GM21529 (cell line): ENCODE results near the gene CADM1.
"Not testable (repeated sequence)": the region's sequence is repeated elsewhere in the genome, so short reads cannot be mapped to it uniquely, and the experiment has no call there.

Source experiments
- ATAC-seq: cut with Tn5 transposase; IDR thresholded peaks from one replicate; pipeline ENCODE4 v1.9.1; 2021; ENCODE audit not compliant: unreplicated experiment

Gene CADM1

DNA sequence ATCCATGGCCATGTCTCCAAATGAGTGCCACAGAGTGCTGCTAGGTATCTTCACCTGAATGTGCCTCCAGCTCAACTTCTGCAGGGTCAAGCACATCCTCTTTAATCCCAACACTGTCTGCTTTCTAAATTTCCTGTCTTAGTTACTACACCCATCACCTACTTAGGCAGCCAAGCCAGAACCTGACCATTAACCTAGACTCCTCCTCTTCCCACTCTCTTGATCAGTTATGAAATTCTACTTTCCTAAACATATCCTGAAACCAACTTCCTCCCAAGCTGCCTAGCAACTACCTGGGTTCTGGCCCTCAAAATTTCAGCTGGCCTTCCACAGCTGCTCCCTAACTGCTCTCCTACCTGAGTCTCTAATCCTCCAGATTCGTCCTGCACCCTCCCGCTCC, 22.7 kb downstream of the CADM1 start:
- ATAC-seq, result no peak

DNA sequence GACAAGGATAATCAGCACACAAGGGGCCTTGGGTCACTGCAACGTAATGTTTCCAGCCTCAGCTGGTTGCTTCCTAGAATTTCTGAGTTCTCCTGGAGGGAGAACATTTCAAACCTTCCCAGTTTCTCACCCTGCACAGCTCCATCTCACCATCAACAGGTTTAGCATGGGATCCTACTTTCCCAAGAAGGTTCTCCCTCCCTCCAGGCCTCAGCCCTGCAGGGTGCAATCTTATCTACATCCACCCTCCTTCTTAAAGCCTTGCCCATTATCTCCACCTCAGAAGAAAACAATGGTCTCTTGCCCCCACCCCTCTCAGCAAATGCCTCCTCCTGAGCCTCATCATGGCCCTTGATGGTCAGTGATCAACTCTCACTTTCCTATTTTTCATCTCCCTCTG, 23.6 kb downstream of the CADM1 start:
- ATAC-seq, result no peak

DNA sequence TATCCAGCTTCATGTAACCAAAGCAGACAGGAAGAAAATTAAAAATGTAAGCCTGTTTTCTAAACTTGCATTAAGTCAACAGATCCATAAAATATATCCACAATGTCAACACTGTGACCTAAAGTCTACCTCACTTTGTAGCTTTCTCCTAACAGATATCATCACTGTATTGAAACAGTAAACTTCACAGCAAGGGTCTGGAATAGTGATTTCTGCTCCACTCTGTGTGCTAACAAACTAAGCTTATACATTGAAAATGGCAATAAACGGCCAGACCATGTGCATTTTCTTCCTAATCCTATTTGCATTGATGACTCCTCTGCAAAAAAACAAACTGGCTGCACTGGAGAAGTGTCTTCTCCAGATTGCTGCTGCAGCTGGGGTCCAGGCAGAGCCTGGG, 26.8 kb downstream of the CADM1 start:
- ATAC-seq, result no peak

DNA sequence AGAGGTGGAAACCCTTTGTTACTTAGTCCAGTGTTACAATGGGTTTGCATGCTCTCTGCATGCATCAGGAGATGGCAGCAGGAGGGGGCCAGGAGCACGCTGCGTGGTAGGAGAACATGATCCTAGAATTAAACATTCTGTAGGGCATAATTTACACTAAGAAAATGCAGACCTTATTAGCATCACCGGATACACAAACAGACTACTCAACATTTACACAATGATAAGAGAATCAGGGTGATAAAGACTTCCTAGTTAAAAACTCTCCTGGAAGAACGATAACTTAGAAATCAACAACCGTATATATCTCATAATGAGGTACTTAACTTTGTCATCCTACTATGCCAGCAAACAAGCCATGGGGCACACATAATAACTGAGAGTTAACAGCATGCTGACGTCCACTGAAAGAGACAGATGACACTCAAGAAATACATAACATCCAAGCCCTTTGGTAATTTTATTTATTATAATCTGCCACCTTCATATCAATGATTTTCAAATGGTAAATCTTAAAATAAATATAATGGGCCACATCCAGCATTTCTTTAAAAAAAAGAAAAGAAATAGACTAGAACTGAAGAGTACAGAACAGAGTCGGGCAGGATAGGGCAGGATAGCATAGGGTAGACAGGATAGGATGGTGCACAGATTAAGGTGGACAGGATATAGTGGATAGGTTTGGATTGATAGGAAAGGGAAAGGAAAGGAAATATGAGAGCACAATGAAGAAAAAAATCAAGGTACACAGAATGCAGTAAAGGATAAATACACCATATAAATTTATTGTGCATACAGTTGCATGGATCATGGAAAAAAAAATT, 27.5 kb downstream of the CADM1 start:
- ATAC-seq, result no peak

DNA sequence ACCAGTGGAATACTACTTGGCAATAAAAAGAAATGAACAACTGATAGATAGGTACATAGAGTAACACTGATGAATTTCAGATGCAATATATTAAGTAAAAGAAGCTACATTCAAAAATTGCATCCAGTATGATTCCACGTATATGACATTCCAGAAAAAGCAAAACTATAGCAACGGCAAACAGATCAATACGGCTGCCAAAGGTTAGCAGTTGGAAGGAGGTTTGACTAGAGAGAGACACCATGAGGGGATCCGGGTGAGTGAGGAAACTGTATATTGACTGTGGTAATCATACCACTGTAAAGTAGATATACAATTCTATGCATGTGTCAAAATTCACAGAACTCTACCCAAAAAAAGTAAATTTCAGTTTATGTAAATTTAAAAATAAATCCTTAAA, 28.7 kb downstream of the CADM1 start:
- ATAC-seq, result no peak

DNA sequence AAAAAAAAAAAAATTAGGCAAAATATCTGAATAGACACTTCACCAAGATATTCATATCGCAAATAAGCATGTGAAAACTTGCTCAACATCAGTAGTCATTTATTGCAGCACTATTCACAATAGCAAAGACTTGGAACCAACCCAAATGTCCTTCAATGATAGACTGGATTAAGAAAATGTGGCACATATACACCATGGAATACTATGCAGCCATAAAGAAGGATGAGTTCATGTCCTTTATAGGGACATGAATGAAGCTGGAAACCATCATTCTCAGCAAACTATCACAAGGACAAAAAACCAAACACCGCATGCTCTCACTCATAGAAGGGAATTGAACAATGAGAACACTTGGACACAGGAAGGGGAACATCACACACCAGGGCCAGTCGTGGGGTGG, 29.9 kb downstream of the CADM1 start:
- not testable (repeated sequence) for ATAC-seq

DNA sequence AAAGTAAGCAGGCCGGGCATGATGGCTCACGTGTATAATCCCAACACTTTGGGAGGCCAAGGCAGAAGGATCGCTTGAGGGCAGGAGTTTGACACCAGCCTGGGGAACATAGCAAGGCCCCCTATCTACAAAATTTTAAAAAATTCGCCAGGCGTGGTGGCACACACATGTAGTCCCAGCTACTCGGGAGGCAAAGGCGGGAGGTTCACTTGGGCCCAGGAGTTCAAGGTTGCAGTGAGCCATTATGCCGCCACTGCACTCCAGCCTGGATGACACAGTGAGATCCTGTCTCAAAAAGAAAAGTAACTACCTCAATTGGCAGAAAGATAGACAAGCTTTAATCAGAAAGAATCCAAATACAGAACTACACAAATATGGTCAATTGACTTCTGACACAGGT, 31.0 kb downstream of the CADM1 start:
- no peak for ATAC-seq

DNA sequence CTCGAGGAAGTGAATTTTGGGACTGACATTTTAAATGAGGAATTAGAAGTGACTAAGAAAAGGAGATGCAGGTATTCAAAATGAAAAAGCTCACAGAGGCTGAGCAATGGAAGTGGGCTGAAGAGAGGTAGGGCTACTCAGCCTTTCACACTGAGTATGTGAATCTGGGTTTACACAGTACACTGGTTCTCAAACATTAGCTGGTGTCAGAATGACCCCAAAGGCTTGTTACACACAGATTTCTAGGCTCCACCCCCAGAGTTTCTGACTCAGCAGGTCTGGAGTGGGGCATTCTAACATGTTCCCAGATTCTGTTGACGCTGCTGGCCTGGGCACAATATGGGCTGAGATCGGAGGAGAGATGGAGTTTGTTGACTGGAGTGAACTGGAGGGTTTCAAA, 32.8 kb downstream of the CADM1 start:
- ATAC-seq, result peak; percentile 70

DNA sequence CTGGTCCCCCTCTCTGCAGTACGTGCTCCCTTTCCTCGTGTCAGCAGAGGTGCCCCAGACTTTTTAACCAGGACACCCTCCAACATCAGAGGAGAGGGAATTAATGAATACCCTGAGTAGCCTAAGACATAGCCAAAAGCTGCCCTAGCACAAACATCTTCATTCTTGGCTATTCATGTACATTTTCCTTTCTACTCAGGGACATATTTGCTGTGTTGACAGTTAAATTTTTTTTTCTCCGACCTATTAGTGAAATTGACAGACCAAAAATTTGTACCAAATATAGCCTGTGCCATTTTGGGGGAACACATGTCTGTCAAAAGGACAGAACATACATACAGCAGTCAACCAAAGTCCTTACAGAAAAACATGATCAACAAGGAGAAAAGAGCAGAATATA, 33.3 kb downstream of the CADM1 start:
- no peak for ATAC-seq

DNA sequence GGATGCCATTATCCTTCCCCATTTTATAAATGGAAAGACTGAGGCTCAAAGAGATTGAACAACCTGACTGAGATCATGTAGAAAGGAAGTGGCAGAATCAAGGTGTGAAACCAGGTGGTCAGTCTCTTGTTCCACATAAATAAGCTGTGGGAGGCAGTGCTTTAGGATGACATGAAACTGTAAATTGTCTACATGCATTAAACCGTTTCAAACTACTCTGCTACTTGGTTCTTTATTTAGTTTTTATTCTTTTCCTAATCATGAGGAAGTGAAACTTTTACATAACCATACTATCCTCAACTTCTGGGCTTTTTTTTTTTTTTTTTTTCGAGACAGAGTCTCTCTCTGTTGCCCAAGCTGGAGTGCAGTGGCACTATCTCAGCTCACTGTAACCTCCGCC, 34.9 kb downstream of the CADM1 start:
- peak; percentile 59 for ATAC-seq

DNA sequence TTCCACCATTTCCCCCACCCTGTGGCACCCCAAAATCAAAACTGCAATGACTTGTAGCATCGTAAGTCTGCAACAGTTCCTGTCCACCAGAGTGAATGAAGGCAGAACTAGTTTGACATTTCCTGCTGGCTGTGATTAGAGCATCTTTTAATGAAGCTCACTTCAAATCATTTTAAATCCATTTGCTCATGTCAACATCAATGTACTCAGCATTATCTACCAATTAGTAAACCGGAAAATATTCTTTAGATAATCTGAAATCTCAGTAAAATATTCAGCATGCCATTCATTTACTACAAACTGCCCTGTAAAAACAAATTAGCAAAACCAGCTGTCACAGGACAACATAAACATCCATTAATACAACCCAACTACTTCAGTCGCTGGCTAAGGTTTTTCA, 38.1 kb downstream of the CADM1 start:
- ATAC-seq, result no peak

DNA sequence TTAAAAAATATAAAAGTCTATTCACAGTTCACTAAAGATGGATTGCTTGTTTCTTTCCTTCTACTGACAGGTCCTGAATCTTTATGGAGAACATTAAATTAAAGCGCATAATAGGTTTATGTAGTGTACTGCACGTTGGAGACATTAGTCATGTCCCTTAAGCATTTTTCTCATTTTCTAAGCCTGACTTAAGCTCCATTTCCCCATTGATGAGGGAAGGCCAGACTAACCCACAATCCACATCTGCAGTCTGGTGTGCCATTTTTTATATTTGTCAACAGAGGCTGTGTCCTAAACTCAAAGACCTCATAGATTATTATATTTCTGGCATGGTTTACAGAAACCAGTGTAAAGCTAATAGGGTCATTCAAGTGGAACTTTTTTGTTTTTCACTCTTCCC, 39.9 kb downstream of the CADM1 start:
- ATAC-seq, result no peak

DNA sequence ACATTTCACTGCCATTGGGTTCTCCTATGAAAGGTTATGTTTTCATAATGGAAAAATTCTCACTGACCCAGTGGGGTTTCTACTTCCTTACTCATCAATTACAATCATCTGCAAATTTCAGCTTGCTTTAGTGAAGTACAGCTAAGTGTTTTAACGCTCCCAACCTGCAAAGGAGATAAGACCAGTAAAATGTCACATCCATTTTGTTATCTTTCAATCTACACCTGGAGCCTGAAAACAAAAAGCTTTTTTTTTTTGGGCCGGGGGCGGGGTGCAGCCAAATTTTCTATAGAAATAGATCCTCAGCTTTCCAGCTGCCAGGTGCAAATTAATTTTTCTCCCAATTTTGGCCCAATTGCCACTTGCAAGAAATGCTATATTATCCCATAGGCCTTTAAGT, 40.6 kb downstream of the CADM1 start:
- ATAC-seq, result no peak

DNA sequence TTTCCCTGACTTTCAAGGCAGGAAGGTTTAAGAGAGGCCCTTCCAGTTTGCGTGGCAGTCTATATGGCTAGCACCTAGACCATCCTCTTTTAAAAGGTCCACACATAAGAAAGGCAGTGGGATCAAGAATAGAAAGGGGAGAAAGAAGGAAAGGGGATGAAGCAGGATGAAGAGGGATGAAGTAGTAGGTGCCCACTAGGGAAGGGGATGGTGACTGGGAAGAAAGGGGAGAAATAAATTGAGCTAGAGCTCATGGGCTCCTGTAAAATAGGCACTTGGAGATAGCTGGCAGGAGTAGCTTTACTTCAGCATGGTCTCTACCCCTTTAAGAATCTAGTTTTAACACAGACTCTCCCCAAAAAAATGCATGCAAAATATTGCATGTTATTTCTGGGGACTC, 41.5 kb downstream of the CADM1 start:
- no peak for ATAC-seq

DNA sequence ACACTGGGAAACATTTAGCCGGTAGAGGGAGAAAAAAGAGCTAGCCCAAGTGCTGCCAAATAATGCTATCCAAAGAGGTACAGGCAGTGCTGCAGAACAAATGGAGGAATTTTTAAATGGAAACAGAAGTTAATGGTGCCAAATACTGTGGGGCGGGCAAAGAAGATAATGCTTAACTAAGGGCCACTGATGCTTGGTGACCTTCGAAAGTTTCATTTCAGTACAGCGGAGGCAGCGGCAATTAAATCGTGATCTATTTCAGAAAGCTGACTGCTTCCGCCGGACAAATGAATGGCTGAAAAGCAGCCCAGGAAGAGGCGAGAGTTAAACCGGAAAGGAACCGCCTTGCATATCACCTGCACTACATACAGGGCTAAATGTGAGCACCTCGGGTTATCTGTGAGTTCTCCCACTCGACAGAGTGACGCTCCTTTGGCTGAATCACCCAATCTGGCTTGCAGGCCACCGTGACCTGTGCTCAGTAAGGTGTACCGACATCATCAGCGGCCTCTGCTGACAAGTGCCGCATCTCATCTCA, 42.1 kb downstream of the CADM1 start:
- no peak for ATAC-seq

DNA sequence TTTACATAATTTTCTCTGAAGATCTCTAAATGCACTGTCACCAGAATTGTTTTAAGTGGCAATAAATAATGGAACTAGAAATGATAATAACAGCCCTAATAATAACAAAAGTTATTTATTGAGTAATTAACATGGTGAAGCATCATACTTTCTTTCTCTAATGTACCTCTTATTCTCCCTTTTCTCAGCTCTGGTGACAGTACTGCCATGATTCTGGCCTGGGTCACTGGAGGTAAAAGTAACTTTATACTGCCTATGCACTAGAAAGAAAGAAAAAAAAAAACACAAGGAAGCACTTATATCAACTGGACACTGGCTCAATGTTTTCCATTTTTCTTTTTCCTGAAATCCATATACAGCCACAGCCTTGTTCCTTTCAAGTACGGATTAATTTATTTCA, 43.7 kb downstream of the CADM1 start:
- no peak for ATAC-seq

DNA sequence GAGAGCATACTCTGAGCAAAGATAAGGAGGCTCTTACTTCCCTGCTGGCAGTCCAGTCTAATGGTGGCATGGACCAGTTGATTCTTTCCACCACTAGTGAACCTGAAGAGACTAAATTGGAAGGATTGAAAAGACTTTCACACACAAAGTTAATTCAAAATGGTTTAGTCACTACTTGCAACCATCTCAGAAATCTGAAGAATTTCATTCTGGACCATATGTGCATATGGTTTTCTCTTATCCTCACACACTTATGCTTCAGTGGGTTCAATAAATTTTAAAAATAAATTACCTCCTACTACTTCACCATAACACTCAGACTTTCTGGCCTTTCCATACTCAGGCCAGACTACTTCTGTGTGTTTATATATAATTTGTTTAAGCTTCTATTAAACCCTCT, 44.7 kb downstream of the CADM1 start:
- ATAC-seq, result no peak

DNA sequence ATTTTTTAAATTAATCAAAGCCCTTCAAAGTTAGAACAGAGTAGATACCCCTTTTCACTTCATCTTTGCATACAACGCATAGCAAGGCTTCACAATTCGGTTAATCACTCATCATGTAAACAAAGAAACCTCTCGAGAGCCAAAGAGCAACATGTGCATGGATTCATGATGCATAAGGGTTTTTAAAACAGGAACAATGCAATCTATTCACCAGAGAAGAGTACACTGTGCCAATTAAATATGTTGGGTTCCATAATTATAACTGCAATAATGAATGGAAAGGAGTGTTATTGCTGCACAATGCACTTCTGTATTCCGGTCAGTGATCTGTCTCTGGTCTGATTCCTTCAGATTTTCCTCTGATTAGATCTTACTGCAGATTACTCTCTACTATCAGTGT, 45.3 kb downstream of the CADM1 start:
- no peak for ATAC-seq

DNA sequence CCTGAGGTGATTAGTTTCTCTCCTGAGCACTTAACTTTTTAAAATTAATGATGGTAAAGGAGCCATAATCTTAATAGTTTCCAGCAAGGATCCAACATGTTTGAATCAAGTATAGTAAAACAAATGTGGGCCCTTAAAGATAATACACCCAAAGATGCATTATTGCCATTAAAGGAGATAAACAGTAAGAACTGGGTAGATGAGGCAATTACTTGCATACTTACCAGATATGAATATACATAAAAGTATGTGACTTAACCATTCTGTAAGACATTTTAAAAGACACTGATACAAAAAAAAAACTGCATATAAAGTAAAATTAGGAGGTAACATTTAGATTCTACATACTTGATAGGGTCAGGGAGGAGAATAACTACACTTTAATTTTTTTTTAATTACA, 48.2 kb downstream of the CADM1 start:
- no peak for ATAC-seq

DNA sequence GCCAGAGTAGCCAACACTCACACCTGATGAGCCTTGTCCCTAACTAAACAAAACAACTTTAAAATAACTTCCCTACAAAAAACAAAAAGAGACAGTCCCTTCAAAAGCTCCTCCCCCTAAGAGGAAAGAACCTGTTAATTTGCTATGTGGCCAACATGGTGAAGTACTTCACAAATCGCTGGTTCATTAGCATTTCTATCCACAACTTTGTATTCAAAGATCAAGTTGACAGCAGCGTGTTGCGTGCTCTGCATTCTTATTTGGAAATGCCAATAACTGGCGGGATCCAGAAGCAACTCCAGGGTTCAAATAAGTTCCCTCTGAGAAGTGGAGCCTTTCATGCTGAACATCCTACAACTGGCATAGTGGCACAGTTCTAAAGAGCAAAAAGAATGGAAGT, 48.6 kb downstream of the CADM1 start:
- no peak for ATAC-seq

DNA sequence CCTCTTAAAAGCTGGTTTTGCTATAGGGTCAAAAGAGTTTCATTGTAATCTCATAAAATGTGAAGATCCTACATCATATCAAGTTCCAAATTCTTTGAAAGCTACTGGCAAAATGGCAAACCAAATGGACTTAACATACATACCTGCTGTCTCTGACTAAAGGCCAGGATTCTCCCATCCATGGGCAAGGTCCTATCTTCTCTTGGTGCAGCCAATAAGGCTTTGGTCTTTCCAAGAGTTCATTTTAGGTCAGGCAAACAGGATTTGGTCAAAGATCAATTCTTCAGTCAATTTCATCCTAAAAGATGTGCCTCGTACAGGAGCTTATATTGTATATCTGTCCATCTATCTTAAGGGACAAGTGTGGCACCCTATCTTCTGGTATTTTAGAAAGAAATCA, 49.7 kb downstream of the CADM1 start:
- no peak for ATAC-seq

DNA sequence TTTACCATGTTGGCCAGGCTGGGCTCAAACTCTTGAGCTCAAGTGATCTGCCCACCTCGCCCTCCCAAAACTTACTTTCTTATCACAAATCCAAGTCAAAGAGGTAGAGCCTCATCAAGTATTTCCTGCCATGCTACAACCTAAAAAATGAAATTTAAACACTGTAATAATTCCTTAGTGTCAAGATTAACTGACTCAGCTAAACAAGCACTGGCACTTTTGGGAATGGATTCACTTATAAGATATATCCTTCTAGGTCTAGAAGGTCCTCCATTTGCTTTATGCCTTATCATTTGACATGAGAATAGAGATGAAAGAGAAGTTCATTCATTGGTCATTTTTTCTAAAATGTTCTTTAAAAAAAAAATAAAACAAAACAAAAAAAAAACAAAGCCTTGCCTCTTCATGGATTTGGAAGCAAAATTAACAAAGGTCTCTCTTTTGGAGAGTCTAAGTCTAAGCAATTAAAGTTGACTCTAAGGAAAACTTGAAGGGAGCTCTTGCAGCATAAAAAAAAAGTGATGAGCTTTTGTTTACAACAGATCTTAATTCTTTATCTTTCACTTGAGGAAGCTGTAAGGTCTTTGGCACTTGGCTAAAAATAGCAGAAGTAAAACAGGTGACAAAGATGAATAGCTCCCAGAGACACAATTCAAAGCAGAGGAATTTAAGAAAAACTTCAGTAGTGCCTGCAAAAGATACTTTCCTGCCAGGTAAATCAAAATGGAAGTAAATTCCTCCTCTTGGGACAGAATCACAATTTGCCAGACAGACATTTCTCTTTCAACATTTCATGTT, 50.3 kb downstream of the CADM1 start:
- ATAC-seq, result no peak
